ENCODE results near the gene DHX8.

GRCh38 chr17:43574348-43574747 is 90.6 kb downstream of the DHX8 start:
- TF ChIP-seq CTCF (IDR thresholded peaks at IDR 0.05) (no peak), ZFX (IDR thresholded peaks at IDR 0.05; ENCODE audit: borderline replicate concordance) (no peak)

Measured in 22Rv1 (cell line).